Mesothelial cell of epicardium (in vitro differentiated cells): ENCODE measurements around the gene INSC. TPM values are rescaled to one million over a fixed set of nuclear protein-coding genes. Genes with fewer than 3 reads are reported as not detected.

ENCODE experiments used
- DNase-seq, 2 experiments: peaks; one replicate each; pipeline ENCODE4 v3.0.0; 2021; ENCODE audit warnings: low spot score in 2 of 2; ENCODE audit not compliant: unreplicated experiment in 2 of 2
- H3K27ac Mint-ChIP-seq: 2 replicates; pipeline ENCODE4 v1.8.0; 2021; ENCODE audit warnings: mixed read lengths
- H3K27me3 Mint-ChIP-seq: 2 replicates; pipeline ENCODE4 v1.8.0; 2021; ENCODE audit warnings: low read depth, mixed read lengths
- H3K36me3 Mint-ChIP-seq: 2 replicates; pipeline ENCODE4 v1.8.0; 2021; ENCODE audit warnings: mixed read lengths
- H3K4me1 Mint-ChIP-seq: 2 replicates; pipeline ENCODE4 v1.8.0; 2021; ENCODE audit warnings: mixed read lengths
- H3K4me3 Mint-ChIP-seq: 2 replicates; pipeline ENCODE4 v1.8.0; 2021; ENCODE audit warnings: mild to moderate bottlenecking, moderate library complexity, mixed read lengths
- H3K9me3 Mint-ChIP-seq: 2 replicates; pipeline ENCODE4 v1.8.0; 2021; ENCODE audit warnings: mixed read lengths
- CTCF ChIP-seq: fragments of 200-600 bp; sonication (generic); IDR thresholded peaks from one replicate; pipeline ENCODE4 v1.5.0; 2021; ENCODE audit warnings: antibody characterized with exemption; ENCODE audit not compliant: unreplicated experiment
- total RNA-seq: library from RNA; stranded (reverse); gene quantifications from 3 replicates; pipeline ENCODE4 v1.2.1, GENCODE V29; 2021

INSC gene
- total RNA-seq, 1 donor from 2014 or later = not detected

GRCh38 chr11:15289723-15290122, 175.0 kb downstream of the INSC start:
- no peaks in the 10 kb centered on the region for H3K36me3 Mint-ChIP-seq
- H3K4me1 Mint-ChIP-seq = no peaks in the 10 kb centered on the region
- no peaks in the 10 kb centered on the region for H3K9me3 Mint-ChIP-seq
- peaks cover 9% of the 10 kb centered on the region for H3K27me3 Mint-ChIP-seq
- TF ChIP-seq CTCF = no peak
- DNase-seq = no peak
- H3K4me3 Mint-ChIP-seq = no peak overlapping the region
- no peak overlapping the region for H3K27ac Mint-ChIP-seq

GRCh38 chr11:15291885-15292284, 177.2 kb downstream of the INSC start:
- no peaks in the 10 kb centered on the region for H3K9me3 Mint-ChIP-seq
- no peak for DNase-seq
- TF ChIP-seq CTCF = no peak
- H3K4me1 Mint-ChIP-seq = no peaks in the 10 kb centered on the region
- H3K27me3 Mint-ChIP-seq = peaks cover 13% of the 10 kb centered on the region
- no peaks in the 10 kb centered on the region for H3K36me3 Mint-ChIP-seq
- no peak overlapping the region for H3K27ac Mint-ChIP-seq
- H3K4me3 Mint-ChIP-seq = no peak overlapping the region

GRCh38 chr11:15293975-15294620, 179.4 kb downstream of the INSC start:
- Mint-ChIP-seq H3K27me3 (peaks cover 17% of the 10 kb centered on the region), H3K27ac (no peak overlapping the region), H3K4me3 (no peak overlapping the region), H3K9me3 (no peaks in the 10 kb centered on the region), H3K36me3 (no peaks in the 10 kb centered on the region), H3K4me1 (peaks cover 4% of the 10 kb centered on the region)
- no peak for DNase-seq
- no peak for TF ChIP-seq CTCF

- TF ChIP-seq CTCF = no peak
- Mint-ChIP-seq H3K27me3 (peaks cover 17% of the 10 kb centered on the region), H3K4me1 (peaks cover 10% of the 10 kb centered on the region), H3K4me3 (no peak overlapping the region), H3K9me3 (no peaks in the 10 kb centered on the region), H3K36me3 (no peaks in the 10 kb centered on the region), H3K27ac (no peak overlapping the region)
- no peak for DNase-seq
These were observed 181.0 kb downstream of the INSC start for GRCh38 chr11:15295695-15296094.

Other genes with a start within 250 kb of the INSC start
- 12.8 to 15.5 TPM (median 13.8 TPM) in 3 replicates for gene CYP2R1, start 222.7 kb upstream of the INSC start, total RNA-seq
- gene CALCA, start 142.6 kb upstream of the INSC start, total RNA-seq = not detected in 3 replicates
- gene CALCB, start 41.3 kb upstream of the INSC start, total RNA-seq = 0.11 TPM in 1 of 3 replicates, not detected in the others